22Rv1 (cell line): ENCODE results near the gene EPHA3.

Experiments
- ZFX ChIP-seq: fragments of 450-650 bp; IDR thresholded peaks from 2 replicates; pipeline ENCODE4 v1.6.1; 2017; ENCODE audit warnings: antibody characterized with exemption, borderline replicate concordance
- TF ChIP-seq, protein P1 (sequence below): fragments of 450-650 bp; IDR thresholded peaks from 2 replicates; pipeline ENCODE4 v1.5.1; 2017; ENCODE audit warnings: mild to moderate bottlenecking

DNA sequence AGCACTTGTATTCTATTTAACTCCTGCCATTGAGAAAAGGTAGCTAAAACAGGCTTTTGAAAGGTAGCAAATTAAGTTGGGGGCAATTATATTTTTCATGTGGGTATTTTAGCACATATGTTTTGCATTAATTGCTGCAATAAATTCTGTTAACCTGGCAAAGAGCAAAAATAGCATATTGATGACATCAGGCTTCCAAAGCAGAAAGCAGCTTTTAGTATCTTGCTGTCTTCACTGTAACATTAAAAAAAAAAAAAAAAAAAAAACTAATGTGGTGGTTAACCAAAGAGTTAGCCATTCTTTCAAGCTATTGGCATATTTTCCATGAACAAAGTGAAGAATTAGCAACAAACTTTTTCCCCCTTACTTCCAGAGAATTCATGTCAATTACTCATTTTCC lies 9.1 kb downstream of the EPHA3 start:
- TF ChIP-seq, protein P1, sequence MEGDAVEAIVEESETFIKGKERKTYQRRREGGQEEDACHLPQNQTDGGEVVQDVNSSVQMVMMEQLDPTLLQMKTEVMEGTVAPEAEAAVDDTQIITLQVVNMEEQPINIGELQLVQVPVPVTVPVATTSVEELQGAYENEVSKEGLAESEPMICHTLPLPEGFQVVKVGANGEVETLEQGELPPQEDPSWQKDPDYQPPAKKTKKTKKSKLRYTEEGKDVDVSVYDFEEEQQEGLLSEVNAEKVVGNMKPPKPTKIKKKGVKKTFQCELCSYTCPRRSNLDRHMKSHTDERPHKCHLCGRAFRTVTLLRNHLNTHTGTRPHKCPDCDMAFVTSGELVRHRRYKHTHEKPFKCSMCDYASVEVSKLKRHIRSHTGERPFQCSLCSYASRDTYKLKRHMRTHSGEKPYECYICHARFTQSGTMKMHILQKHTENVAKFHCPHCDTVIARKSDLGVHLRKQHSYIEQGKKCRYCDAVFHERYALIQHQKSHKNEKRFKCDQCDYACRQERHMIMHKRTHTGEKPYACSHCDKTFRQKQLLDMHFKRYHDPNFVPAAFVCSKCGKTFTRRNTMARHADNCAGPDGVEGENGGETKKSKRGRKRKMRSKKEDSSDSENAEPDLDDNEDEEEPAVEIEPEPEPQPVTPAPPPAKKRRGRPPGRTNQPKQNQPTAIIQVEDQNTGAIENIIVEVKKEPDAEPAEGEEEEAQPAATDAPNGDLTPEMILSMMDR: no peak
- no peak for TF ChIP-seq ZFX
